NCI-H128 (cell line): ENCODE data around the gene UVSSA.
"Not testable (repeated sequence)": the region's sequence is repeated elsewhere in the genome, so short reads cannot be mapped to it uniquely, and the experiment has no call there.

ENCODE experiments used
- DNase-seq: peaks from one replicate; lab custom pipeline; 2025; ENCODE audit not compliant: unreplicated experiment; lab: John Stamatoyannopoulos, UW

UVSSA gene

GRCh38 chr4:1362521-1362920, 15.5 kb downstream of the UVSSA start:
- no peak for DNase-seq

GRCh38 chr4:1363513-1363912, 16.5 kb downstream of the UVSSA start:
- no peak for DNase-seq

GRCh38 chr4:1364217-1364616, 17.2 kb downstream of the UVSSA start:
- no peak for DNase-seq

GRCh38 chr4:1364748-1365147, 17.7 kb downstream of the UVSSA start:
- DNase-seq: no peak

GRCh38 chr4:1365271-1366178, 18.5 kb downstream of the UVSSA start:
- DNase-seq: peak; percentile 59

GRCh38 chr4:1366371-1367229, 19.6 kb downstream of the UVSSA start:
- DNase-seq: no peak

GRCh38 chr4:1367230-1367935, 20.4 kb downstream of the UVSSA start:
- no peak for DNase-seq

- no peak for DNase-seq
Measured at GRCh38 chr4:1367936-1368289, 20.9 kb downstream of the UVSSA start.

- no peak for DNase-seq
Measured at GRCh38 chr4:1368421-1369090, 21.5 kb downstream of the UVSSA start.

GRCh38 chr4:1369091-1369450, 22.1 kb downstream of the UVSSA start:
- DNase-seq: no peak

GRCh38 chr4:1369479-1370079, 22.6 kb downstream of the UVSSA start:
- DNase-seq: no peak

GRCh38 chr4:1370321-1371124, 23.5 kb downstream of the UVSSA start:
- no peak for DNase-seq

- DNase-seq: no peak
Measured at GRCh38 chr4:1371176-1372165, 24.5 kb downstream of the UVSSA start.

GRCh38 chr4:1372576-1372975, 25.6 kb downstream of the UVSSA start:
- DNase-seq: not testable (repeated sequence)

GRCh38 chr4:1373892-1374705, 27.1 kb downstream of the UVSSA start:
- DNase-seq: no peak

- DNase-seq: no peak
Measured at GRCh38 chr4:1374706-1375045, 27.7 kb downstream of the UVSSA start.

GRCh38 chr4:1375051-1375721, 28.2 kb downstream of the UVSSA start:
- DNase-seq: no peak
